C1 segment of cervical spinal cord (tissue), 14 donors: ENCODE data around the gene KEAP1.

Experiments used
- DNase-seq, 14 donors: peaks; one replicate each; lab custom pipeline; 2025; lab: John Stamatoyannopoulos, UW

The KEAP1 gene

GRCh38 chr19:10523135-10523636 lies 20.0 kb upstream of the KEAP1 start:
- DNase-seq = no peak

GRCh38 chr19:10521461-10522171 lies 18.5 kb upstream of the KEAP1 start:
- no peak for DNase-seq

DNA sequence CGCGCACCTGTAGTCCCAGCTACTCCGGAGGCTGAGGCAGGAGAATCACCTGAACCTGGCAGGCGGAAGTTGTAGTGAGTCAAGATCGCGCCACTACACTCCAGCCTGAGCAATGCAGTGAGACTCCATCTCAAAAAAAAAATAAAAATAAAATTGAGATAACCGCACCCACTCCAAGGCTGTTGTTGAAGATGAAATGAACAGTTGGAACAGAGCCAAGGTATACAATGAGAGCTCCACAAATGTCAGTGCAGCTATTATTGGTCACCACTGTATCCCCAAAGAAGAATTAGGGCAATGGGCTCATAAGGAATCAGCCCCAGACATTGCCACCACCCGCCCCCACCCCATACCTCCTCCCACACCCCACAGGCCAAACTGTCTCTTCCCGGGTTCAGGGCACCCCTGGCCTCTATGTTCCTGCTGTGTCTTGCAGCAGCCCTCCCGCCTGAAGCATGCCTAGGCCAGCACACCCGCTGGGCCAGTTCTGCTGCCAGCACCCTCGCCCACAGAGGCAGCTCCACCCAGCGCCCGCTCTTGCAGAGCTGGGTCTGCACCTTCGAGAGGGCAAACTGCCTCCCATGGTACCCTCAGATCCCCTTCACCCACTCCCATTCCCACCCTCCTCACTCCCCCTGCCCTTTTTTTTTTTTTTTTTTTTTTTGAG lies 17.6 kb upstream of the KEAP1 start:
- no peak for DNase-seq

- no peak for DNase-seq
Observed at GRCh38 chr19:10519421-10519820, 16.3 kb upstream of the KEAP1 start.

DNA sequence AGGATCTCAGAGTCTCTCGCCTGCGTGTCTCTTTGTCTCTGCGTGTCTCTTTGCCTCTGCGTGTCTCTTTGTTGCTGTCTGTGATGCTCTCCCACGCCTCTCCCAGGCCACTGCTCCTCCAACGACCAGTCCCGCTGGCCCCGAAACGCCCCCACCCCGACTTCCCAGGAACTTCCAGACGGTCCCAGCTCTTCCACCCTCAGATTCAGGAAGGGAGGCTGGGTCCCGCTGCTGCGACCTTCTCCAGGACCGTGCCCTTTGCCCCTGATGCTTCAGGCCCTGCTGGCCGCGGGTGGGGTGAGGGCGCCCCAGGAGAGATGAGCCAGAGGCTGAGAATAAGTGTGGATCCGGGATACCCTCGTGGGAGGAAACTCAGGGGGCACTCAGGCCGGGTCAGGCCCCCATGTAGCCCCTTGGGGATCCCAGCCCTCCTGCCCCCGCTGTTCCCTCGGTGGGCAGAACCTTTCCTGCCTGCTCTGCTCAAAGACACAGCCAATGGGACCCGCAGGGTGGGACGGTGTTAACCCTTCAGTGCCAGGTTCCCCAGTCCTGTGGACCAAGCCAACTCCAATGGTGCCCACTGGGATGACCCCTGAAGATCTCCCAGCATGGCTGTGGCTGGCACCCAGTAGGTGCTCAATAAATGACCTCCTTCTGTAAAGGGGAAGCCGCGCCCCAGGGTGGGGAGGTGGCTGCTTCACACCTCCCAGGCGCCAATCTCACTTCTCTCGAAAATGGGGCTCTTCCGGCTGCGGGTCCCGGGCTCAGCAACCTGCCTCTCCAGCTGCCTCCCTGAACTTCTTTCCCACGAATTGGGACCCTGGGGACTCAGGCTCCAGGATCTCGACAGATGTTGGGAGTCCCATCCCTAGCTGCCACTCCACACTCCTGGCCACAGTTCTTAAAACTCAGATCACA lies 15.5 kb upstream of the KEAP1 start:
- DNase-seq = peak in 7 of 14 donors; percentile 16 to 51 (median 28)

GRCh38 chr19:10517760-10518443 lies 14.7 kb upstream of the KEAP1 start:
- peak in 9 of 14 donors; percentile 48 to 82 (median 72) for DNase-seq

DNA sequence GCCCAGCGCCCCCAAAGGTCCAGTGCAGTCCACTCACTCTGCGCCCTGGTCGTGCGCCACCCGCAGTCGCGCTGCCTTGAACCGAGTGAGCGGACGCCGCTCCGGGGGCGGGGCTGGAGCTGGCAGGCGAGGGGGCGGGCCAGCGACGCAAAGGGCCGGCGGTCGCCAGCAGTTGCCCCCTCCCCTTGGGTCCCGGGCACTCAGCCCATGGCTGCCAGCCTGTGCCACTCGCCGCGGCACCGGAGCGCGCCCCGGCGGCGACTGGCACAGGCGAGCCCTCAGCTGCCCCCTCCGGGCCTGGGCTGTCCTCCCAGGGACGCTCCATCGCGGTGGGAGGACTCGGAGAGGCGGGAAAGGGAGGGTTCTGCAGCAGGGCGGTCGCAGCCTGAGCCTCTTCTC lies 14.2 kb upstream of the KEAP1 start, which contains the start of gene S1PR5:
Gene S1PR5, minus strand, starts transcription at position 87 of the 399 bp plus-strand sequence. CDS start 2,436 bp downstream, outside the sequence.
- peak in 13 of 14 donors; percentile 14 to 92 (median 75) for DNase-seq

DNA sequence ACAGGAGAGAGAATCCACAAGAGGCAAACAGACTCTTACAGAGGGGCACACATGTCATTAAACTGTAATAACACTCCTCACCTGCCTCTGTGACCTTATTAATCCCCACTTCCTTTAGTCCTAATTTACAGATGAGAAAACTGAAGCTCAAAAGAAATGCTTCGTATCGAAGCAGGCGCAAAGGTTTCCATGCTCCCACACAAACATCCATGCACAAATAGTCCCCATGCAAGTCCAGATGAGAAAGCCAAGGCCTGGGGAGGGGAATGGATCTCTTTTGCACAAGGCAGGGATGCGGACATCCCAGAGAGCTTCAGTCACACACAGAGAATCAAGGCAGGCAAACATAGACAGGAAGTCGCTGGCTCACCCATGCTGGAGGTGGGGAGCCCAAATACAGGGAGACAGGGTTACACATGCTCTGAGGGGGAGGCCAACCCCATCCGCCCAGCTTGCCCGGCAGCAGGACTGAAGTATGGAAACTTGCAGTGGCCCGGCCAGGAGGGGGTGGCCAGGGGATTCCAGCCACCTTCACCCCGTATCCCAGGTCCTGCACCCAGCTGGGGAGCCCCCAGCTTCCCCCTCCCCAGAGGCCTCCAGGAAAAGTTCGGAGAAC lies 13.6 kb upstream of the KEAP1 start:
- DNase-seq = peak in 4 of 14 donors; percentile 31 to 74 (median 52)

- DNase-seq = peak in 2 of 14 donors; percentile 20 to 37
Observed at GRCh38 chr19:10516064-10516385, 12.9 kb upstream of the KEAP1 start.

- peak in 2 of 14 donors; percentile 33 to 45 for DNase-seq
Observed at GRCh38 chr19:10514211-10515145, 11.3 kb upstream of the KEAP1 start.

DNA sequence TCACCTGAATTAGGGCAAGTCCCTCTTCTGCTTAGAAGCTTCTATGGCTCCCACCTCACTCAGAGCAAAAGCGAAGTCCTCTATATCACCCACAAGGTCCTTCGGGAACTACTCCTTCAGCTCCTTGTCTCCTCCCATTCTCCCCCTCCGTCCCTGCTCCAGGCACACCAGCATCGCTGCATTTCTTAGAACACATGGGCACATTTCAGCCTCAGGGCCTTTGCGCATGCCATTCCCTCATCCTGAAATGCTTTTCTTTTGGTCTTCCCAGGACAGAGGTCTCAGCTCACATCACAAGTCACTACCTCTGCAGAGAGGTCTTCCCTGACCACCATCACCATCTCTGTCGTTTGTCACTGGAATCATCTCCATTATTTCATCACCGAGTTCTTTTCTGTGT lies 10.1 kb upstream of the KEAP1 start:
- no peak for DNase-seq

DNA sequence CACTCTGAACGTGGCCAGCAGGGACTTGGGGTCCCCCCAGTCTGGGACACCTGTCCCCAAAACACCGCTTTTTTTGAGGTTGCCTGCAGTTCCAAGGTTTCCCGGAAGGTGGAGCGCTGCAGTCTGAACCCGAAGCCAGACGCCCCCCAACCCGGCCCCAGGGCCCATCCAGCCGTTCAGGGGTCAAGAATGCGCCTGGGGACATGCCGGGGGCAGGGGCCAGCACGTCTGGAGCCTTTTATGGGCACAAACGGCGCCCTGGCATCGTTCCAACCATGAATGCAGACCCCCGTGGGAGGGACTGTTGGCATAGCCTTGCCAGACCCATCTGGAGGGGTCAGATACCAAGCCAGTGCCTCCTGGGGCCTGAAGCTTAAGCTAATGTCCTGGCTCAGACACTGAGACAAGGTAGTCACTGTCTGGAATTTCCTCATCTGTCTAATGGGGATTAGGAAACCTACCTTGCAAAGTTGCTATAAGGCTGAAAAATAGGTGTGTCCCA lies 7.2 kb upstream of the KEAP1 start:
- DNase-seq = peak in 2 of 14 donors; percentile 1 to 8

- no peak for DNase-seq
Observed at GRCh38 chr19:10508707-10509106, 5.6 kb upstream of the KEAP1 start.

DNA sequence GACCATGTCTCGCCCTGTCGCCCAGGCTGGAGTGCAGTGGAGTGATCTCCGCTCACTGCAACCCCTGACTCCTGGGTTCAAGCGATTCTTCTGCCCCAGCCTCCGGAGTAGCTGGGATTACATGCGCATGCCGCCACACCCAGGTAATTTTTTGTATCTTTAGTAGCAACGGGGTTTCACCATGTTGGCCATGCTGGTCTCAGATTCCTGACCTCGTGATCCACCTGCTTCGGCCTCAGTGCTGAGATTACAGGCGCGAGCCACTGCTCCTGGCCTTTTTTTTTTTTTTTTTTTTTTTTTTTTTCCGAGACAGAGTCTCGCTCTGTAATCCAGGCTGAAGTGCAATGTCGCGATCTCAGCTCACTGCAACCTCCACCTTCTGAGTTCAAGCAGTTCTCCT lies 4.9 kb upstream of the KEAP1 start:
- no peak for DNase-seq

- DNase-seq = peak in 9 of 14 donors; percentile 3 to 52 (median 42)
Observed at GRCh38 chr19:10505583-10506229, 2.5 kb upstream of the KEAP1 start.

DNA sequence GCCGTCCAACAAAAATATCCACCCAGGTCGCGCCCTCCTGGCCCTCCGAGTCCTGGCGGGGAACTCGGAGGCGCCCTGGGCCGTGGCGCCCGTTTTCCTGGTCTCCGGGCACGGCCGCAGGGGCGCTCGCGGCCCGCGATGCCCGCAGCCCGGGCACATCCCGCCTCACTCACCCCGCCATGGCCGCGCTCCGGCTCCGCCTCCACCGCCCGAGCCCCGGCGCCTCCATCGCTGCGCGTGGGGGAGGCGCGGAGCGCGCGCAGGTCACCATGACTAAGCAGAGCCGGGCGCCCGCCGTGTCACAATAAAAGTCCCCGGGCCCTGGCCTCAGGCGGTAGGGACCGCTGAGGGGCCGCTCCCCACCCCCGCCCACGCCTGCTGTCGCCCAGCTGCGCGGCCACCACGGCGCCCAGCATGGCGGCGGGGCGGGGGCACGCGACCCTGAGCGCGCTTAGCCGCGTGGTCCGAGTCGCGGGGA lies 593 bp downstream of the KEAP1 start:
- DNase-seq = peak; percentile 14 to 94 (median 84)

GRCh38 chr19:10501971-10502523 lies 1.1 kb downstream of the KEAP1 start:
- peak in 13 of 14 donors; percentile 34 to 92 (median 76) for DNase-seq

GRCh38 chr19:10500247-10500592 lies 2.9 kb downstream of the KEAP1 start:
- DNase-seq = no peak
